B cell (primary cell): ENCODE data around the gene NTNG1.

Experiments used
- CTCF ChIP-seq: fragments of 200-600 bp; IDR thresholded peaks from one replicate; pipeline ENCODE4 v1.8.0; 2022; ENCODE audit warnings: antibody characterized with exemption, mild to moderate bottlenecking
- EZH2 ChIP-seq: IDR thresholded peaks from 2 replicates; pipeline ENCODE4 v1.6.1; 2012; ENCODE audit warnings: borderline replicate concordance, low read depth, mild to moderate bottlenecking, moderate library complexity, low read length; ENCODE audit not compliant: insufficient read depth, poor library complexity, severe bottlenecking

- TF ChIP-seq CTCF (no peak), EZH2 (no peak)
These were observed 308.5 kb downstream of the NTNG1 start for GRCh38 chr1:107449326-107449725.
